IPS DF 6.9 (cell line): ENCODE data around the gene TAS2R60.

Source experiments
- DNase-seq: peaks from one replicate; pipeline ENCODE4 v3.0.0-alpha.2; 2013; ENCODE audit warnings: low read depth, low spot score
- H3K27ac ChIP-seq: one replicate; pipeline ENCODE4 v1.5.1; 2013; ENCODE audit warnings: low read length, control low read depth
- H3K27me3 ChIP-seq: 2 replicates; pipeline ENCODE4 v1.6.1; 2013; ENCODE audit warnings: mild to moderate bottlenecking, low read length; ENCODE audit not compliant: control insufficient read depth, insufficient read depth
- H3K36me3 ChIP-seq: 2 replicates; pipeline ENCODE4 v1.6.1; 2013; ENCODE audit warnings: low read length; ENCODE audit not compliant: control insufficient read depth, insufficient read depth
- H3K4me1 ChIP-seq: 2 replicates; pipeline ENCODE4 v1.6.1; 2013; ENCODE audit warnings: low read length; ENCODE audit not compliant: control insufficient read depth, insufficient read depth
- H3K4me3 ChIP-seq: 2 replicates; pipeline ENCODE4 v1.5.1; 2013; ENCODE audit warnings: mild to moderate bottlenecking, low read length
- H3K9me3 ChIP-seq: 2 replicates; pipeline ENCODE4 v1.6.1; 2013; ENCODE audit warnings: low read length, inconsistent platforms; ENCODE audit not compliant: control insufficient read depth, insufficient read depth
- WGBS: extraction: QIAGEN DNeasy Blood & Tissue Kit; methylation state at CpG from one replicate; pipeline ENCODE4 v1.1.7; 2013; ENCODE audit warnings: mixed read lengths, missing lambda C conversion rate; ENCODE audit not compliant: insufficient read length, insufficient coverage; 5-methylcytosine and 5-hydroxymethylcytosine counted together

Gene TAS2R60

DNA sequence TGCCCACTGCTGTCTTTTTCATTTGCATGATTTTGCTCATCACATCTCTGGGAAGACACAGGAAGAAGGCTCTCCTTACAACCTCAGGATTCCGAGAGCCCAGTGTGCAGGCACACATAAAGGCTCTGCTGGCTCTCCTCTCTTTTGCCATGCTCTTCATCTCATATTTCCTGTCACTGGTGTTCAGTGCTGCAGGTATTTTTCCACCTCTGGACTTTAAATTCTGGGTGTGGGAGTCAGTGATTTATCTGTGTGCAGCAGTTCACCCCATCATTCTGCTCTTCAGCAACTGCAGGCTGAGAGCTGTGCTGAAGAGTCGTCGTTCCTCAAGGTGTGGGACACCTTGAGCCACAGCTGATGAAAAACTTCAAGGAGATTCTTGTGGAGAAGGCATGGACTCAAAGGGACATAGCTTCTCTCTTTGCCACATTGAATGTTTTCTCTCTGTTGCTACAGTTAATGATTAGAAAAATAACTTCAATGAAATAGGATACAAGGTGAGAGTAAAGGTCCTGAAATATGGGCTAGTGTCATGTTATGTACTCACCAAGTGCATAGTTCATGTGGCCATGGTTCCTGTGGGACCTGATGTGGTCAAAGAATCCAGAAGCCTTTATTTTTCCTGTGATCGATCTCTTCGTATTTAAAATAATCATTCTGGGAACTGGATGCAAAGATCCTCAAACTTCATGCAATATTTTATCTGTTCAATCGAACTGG, 970 bp downstream of the TAS2R60 start:
- H3K4me1 ChIP-seq = no peaks in the 10 kb centered on the region; the same call in 1 of the 2 replicates
- no peak overlapping the region for H3K27ac ChIP-seq
- H3K4me3 ChIP-seq = no peak overlapping the region
- H3K27me3 ChIP-seq = no peaks in the 10 kb centered on the region
- DNase-seq = no peak
- H3K9me3 ChIP-seq = no peaks in the 10 kb centered on the region
- no peaks in the 10 kb centered on the region for H3K36me3 ChIP-seq
- WGBS = no CpG with 5 or more reads among the region's 6 CpGs

- H3K36me3 ChIP-seq = no peaks in the 10 kb centered on the region
- no CpG with 5 or more reads among the region's 1 CpG for WGBS
- no peaks in the 10 kb centered on the region for H3K9me3 ChIP-seq
- no peaks in the 10 kb centered on the region; the same call in 1 of the 2 replicates for H3K4me1 ChIP-seq
- H3K27ac ChIP-seq = no peak overlapping the region
- H3K27me3 ChIP-seq = no peaks in the 10 kb centered on the region
- no peak for DNase-seq
- no peak overlapping the region for H3K4me3 ChIP-seq
Measured at GRCh38 chr7:143444785-143445184, 1.5 kb downstream of the TAS2R60 start.

- H3K4me1 ChIP-seq = no peaks in the 10 kb centered on the region; the same call in 1 of the 2 replicates
- H3K27me3 ChIP-seq = no peaks in the 10 kb centered on the region
- H3K27ac ChIP-seq = no peak overlapping the region
- DNase-seq = no peak
- no peaks in the 10 kb centered on the region for H3K9me3 ChIP-seq
- no peaks in the 10 kb centered on the region for H3K36me3 ChIP-seq
- WGBS = no CpG with 5 or more reads among the region's 3 CpGs
- H3K4me3 ChIP-seq = no peak overlapping the region
Measured at GRCh38 chr7:143447466-143447865, 4.2 kb downstream of the TAS2R60 start.

- Histone ChIP-seq H3K4me1 (no peaks in the 10 kb centered on the region; the same call in 1 of the 2 replicates), H3K4me3 (no peak overlapping the region), H3K9me3 (no peaks in the 10 kb centered on the region), H3K27ac (no peak overlapping the region), H3K27me3 (no peaks in the 10 kb centered on the region), H3K36me3 (no peaks in the 10 kb centered on the region)
- no CpG with 5 or more reads among the region's 5 CpGs for WGBS
- DNase-seq = no peak
Measured at GRCh38 chr7:143448429-143448828, 5.2 kb downstream of the TAS2R60 start.

DNA sequence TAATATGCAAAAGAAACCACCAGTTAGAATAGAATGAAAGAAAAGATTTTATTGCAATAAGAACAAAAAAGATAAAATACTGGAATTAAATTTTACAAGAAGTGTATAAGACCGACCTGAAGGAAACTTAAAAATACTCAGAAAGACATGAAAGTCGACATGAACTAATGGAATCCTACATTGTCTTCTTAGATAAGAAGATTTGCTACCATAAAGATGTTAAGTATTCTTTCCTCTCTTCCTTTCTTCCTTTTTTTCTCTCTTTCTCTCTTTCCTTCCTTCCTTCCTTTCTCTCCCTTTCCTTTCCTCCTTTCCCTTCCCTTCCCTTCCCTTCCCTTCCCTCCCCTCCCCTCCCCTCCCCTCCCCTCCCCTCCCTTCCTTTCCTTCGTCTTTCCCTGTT, 6.5 kb downstream of the TAS2R60 start:
- H3K27me3 ChIP-seq = no peaks in the 10 kb centered on the region
- no peaks in the 10 kb centered on the region; the same call in 1 of the 2 replicates for H3K4me1 ChIP-seq
- H3K36me3 ChIP-seq = no peaks in the 10 kb centered on the region
- no peaks in the 10 kb centered on the region for H3K9me3 ChIP-seq
- no peak overlapping the region for H3K27ac ChIP-seq
- H3K4me3 ChIP-seq = no peak overlapping the region
- no CpG with 5 or more reads among the region's 3 CpGs for WGBS
- DNase-seq = no peak

GRCh38 chr7:143451122-143451521, 7.9 kb downstream of the TAS2R60 start:
- H3K9me3 ChIP-seq = no peaks in the 10 kb centered on the region
- H3K4me3 ChIP-seq = no peak overlapping the region
- H3K27me3 ChIP-seq = no peaks in the 10 kb centered on the region
- no peak overlapping the region for H3K27ac ChIP-seq
- no peaks in the 10 kb centered on the region; the same call in 1 of the 2 replicates for H3K4me1 ChIP-seq
- DNase-seq = no peak
- H3K36me3 ChIP-seq = no peaks in the 10 kb centered on the region

- no peak overlapping the region for H3K27ac ChIP-seq
- no peaks in the 10 kb centered on the region for H3K9me3 ChIP-seq
- no peak for DNase-seq
- H3K4me1 ChIP-seq = no peaks in the 10 kb centered on the region; the same call in 1 of the 2 replicates
- WGBS = no CpG with 5 or more reads among the region's 1 CpG
- H3K27me3 ChIP-seq = no peaks in the 10 kb centered on the region
- H3K4me3 ChIP-seq = no peak overlapping the region
- H3K36me3 ChIP-seq = no peaks in the 10 kb centered on the region
Measured at GRCh38 chr7:143451746-143452145, 8.5 kb downstream of the TAS2R60 start.

GRCh38 chr7:143452495-143452894, 9.2 kb downstream of the TAS2R60 start:
- no CpG with 5 or more reads among the region's 2 CpGs for WGBS

DNA sequence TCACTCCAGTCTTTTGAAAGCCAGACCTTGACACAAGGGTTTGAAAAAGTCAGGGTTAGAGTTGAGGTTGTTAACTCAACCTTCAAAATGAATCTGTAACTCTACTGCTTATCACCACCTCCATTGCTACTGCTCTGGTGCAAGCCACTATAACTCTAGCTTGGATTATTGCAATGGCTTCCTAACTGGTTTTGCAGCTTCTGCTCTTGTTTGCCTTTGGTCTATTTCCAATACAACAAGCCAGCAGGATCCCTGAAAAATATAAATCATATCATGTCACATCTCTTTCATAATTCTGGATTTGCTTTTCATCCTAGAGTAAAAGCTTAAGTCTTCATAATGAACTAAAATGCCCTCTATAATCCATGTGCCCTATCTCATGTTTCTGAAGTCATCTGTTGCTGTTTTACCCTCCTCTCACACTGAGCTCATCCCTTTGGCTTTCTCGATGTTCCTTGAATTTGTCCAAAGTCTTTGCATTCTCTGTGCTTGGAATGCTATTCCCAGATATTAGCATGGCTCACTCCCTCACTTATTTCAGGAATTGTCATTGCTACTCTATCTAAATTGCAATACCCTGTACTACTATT, 10.9 kb downstream of the TAS2R60 start:
- no peaks in the 10 kb centered on the region for H3K4me1 ChIP-seq
- no CpG with 5 or more reads among the region's 1 CpG for WGBS
- no peaks in the 10 kb centered on the region for H3K27me3 ChIP-seq
- H3K9me3 ChIP-seq = no peaks in the 10 kb centered on the region
- H3K27ac ChIP-seq = no peak overlapping the region
- no peak overlapping the region for H3K4me3 ChIP-seq
- DNase-seq = no peak
- H3K36me3 ChIP-seq = no peaks in the 10 kb centered on the region

More at GRCh38 chr7:143452495-143452894, 9.2 kb downstream of the TAS2R60 start:
- Histone ChIP-seq H3K27ac (no peak overlapping the region), H3K27me3 (no peaks in the 10 kb centered on the region), H3K4me1 (no peaks in the 10 kb centered on the region; the same call in 1 of the 2 replicates), H3K4me3 (no peak overlapping the region), H3K9me3 (no peaks in the 10 kb centered on the region), H3K36me3 (no peaks in the 10 kb centered on the region)
- no peak for DNase-seq

- no peaks in the 10 kb centered on the region for H3K4me1 ChIP-seq
- no peak overlapping the region for H3K27ac ChIP-seq
- H3K36me3 ChIP-seq = no peaks in the 10 kb centered on the region
- no peaks in the 10 kb centered on the region for H3K9me3 ChIP-seq
- no CpG with 5 or more reads among the region's 2 CpGs for WGBS
- DNase-seq = no peak
- no peaks in the 10 kb centered on the region for H3K27me3 ChIP-seq
- H3K4me3 ChIP-seq = no peak overlapping the region
Measured at GRCh38 chr7:143455491-143455890, 12.2 kb downstream of the TAS2R60 start.

DNA sequence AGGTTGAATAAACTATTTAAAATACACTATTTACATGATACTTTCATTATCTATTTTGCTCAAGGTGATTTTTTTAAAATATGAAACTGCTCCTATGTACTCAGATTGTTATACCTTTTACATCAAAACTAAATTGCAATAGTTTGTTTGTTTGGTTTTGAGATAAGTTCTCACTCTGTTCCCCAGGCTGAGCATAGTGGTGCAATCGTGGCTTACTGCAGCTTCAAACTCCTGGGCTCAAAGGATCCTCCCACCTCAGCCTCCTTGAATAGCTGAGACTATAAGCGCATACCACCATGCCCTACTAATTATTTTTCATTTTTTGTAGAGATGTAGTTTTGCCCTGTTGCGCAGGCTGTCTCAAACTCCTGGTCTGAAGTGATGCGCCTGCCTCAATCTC, 12.7 kb downstream of the TAS2R60 start:
- no peak for DNase-seq

More for the DNA sequence above, 12.7 kb downstream of the TAS2R60 start:
- WGBS = no CpG with 5 or more reads among the region's 4 CpGs
- Histone ChIP-seq H3K4me1 (no peaks in the 10 kb centered on the region), H3K36me3 (no peaks in the 10 kb centered on the region), H3K27ac (no peak overlapping the region), H3K27me3 (no peaks in the 10 kb centered on the region), H3K4me3 (no peak overlapping the region), H3K9me3 (no peaks in the 10 kb centered on the region)
